Breast epithelium (tissue), 3 donors: Measurements from ENCODE around the gene BCAS1.

Source experiments
- POLR2A ChIP-seq: fragments of 450-650 bp; IDR thresholded peaks from one replicate; pipeline ENCODE4 v1.6.1; 2016; ENCODE audit warnings: antibody characterized with exemption, mild to moderate bottlenecking, moderate library complexity
- TF ChIP-seq, protein P1 (sequence below), 3 donors: fragments of 450-650 bp; IDR thresholded peaks; one replicate each; pipeline ENCODE4 v1.5.1; 2016 to 2017; ENCODE audit warnings: antibody characterized with exemption in 3 of 3, mild to moderate bottlenecking in 3 of 3, moderate library complexity in 3 of 3

DNA sequence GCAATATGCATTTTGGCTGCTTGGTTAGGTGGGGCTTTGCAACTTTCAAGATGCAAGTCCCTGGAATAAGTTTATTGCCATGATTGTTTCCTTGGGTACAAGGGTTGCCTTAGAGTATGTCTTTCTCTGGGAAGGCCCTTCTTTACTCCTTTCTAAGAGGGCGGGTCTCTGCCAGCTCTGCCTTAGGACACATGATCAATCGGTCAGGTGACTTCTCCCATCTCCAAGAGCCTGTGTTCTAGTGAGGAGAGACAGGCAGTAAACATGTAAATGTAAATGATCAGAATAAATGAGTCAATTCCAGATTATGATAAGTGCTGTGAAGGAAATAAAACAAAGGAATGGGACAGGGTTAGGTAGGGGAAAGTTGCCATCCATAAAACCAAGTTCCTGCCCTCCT is 43.2 kb upstream of the BCAS1 start:
- TF ChIP-seq, protein P1, sequence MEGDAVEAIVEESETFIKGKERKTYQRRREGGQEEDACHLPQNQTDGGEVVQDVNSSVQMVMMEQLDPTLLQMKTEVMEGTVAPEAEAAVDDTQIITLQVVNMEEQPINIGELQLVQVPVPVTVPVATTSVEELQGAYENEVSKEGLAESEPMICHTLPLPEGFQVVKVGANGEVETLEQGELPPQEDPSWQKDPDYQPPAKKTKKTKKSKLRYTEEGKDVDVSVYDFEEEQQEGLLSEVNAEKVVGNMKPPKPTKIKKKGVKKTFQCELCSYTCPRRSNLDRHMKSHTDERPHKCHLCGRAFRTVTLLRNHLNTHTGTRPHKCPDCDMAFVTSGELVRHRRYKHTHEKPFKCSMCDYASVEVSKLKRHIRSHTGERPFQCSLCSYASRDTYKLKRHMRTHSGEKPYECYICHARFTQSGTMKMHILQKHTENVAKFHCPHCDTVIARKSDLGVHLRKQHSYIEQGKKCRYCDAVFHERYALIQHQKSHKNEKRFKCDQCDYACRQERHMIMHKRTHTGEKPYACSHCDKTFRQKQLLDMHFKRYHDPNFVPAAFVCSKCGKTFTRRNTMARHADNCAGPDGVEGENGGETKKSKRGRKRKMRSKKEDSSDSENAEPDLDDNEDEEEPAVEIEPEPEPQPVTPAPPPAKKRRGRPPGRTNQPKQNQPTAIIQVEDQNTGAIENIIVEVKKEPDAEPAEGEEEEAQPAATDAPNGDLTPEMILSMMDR (IDR thresholded peaks at IDR 0.05) = no peak
- no peak for TF ChIP-seq POLR2A
